ENCODE data around the gene ENPP6.

- no peak for TF ChIP-seq POLR2A (IDR thresholded peaks at IDR 0.05; ENCODE audit: low read depth, low read length)
- no peak for TF ChIP-seq POLR2AphosphoS5 (IDR thresholded peaks at IDR 0.05; ENCODE audit: low read depth, low read length)
- no peak for TF ChIP-seq TAF1 (IDR thresholded peaks at IDR 0.05; ENCODE audit: borderline replicate concordance, low read depth, low read length)
Measured at GRCh38 chr4:184151988-184152485, 65.6 kb downstream of the ENPP6 start.
